CD4-positive, alpha-beta T cell treated with Interleukin-1 beta for 1 hour (primary cell): ENCODE measurements around the gene DDIT4.
A peak's percentile ranks its signal among the peaks of the same experiment; 100 is the strongest.

Experiments used
- DNase-seq, 2 donors: peaks; one replicate each; pipeline ENCODE4 v3.0.0-alpha.2; 2020 to 2022

DDIT4 gene

DNA sequence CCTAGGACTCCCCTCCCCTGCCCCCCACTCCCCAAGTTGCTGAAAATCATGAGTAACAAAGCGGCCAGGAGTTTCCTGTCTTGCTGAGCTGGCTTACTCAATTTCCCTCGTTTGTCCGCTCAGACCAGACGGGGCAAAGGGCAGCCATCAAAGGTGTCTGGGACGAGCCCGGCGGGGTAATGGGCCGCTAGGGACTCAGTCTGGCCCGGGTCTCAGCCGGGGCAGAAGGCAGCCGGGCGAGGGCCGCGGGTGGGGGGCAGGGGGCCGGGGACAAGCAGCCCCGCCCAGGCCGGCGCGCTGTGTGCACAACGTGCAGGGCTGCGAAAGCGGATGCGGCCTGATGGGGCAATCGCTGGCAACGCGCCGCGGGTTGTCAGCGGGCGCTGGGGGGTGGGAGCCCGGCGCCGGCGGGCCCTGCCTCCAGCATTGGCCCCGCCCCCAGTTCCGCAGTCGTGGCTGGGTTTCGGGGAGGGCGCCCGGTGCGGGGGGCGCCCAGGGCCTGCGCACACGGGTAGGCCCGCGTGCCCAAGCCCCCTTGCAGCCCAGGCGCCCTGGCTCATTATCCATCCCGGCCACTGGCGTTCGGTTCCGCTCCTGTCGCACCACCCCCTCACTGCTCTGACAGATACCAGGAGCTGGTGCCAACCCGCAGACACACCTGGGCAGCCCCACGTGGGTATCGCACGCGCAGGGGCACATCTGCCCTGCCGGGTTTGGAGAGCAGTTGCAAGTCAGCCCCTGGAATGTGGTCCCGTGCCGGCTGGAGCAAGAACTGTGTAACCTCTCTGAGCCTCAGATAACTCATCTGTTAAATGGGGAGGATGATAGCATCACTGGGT is 45.9 kb downstream of the DDIT4 start:
- DNase-seq = peak; percentile 86 to 90

DNA sequence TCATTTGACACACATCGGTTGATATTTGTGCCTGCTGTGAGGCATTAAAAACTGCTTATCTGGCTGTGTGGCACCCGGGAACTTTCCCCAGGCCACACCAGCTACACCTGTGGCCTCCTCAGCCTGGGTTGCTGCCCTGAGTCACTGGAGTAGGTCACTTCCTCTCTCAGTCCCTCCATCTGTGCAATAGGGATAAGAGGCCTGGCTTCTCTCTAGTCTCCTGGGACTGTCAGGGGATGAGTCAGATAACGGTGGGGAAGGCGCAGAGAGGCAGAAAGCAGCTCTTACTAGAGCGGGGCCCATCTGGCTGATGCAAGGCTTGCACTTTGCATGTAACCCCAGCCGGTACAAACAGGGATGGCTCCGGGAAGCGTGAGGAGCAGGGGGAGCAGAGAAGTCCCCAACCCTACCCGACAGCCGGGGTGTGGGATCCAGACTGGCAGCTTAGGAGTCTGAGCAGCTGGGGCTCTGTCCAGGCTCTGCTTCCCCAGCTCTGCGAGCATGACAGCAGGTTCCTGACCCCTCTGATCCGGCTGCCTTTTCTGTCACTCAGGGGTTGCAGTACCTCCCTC is 47.0 kb downstream of the DDIT4 start:
- DNase-seq = peak; percentile 49 to 83

DNA sequence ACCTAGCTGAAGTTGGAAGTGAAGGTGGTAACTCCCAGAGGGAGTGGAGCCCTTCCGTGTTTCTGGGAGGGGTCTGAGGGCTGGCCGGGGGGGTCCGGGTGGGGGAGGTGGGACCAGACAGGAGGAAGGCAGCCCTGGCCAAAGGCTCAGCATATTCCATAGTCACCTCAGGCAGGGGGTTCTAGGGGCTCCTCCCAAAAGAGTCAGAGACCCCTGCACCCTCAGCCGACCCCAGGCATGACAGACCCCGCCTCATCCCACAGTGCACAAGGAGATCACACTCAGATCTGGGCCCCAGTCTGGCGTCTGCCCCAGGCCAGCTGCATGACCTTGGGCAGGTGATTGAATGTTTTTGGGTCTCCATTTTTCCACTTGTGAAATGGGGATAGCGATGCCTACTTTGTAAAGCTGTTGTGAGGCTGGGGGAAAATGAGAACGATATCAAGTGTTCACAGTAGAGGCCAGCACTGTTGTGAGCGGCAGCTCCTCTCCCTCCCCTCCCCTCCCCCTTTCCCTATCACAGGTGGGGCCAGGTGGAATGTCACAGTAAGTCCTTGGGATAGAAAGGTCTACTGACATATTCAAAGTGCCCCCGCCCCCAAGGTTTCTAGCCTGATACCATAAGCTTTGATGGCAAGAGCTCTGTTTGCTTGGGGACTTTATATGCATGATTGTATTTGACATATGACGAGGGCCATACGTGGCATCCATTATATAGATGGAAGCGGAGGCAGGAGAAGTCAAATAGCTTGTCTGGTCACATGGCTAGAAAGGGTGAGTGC is 47.7 kb downstream of the DDIT4 start:
- no peak for DNase-seq

DNA sequence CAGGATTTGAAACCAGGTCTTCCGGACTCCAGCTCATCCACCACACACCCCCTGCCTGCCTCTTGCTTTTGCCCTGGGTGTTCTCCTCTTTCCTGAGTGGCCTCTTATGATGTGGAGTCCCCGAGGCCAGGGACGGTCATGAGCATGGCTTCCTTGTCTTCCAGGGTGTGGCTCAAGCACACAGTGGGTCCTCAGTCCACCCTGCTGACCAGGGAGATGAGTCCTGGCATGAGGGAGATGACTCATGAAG is 48.2 kb downstream of the DDIT4 start:
- peak in 1 of 2 donors; percentile 48 for DNase-seq

DNA sequence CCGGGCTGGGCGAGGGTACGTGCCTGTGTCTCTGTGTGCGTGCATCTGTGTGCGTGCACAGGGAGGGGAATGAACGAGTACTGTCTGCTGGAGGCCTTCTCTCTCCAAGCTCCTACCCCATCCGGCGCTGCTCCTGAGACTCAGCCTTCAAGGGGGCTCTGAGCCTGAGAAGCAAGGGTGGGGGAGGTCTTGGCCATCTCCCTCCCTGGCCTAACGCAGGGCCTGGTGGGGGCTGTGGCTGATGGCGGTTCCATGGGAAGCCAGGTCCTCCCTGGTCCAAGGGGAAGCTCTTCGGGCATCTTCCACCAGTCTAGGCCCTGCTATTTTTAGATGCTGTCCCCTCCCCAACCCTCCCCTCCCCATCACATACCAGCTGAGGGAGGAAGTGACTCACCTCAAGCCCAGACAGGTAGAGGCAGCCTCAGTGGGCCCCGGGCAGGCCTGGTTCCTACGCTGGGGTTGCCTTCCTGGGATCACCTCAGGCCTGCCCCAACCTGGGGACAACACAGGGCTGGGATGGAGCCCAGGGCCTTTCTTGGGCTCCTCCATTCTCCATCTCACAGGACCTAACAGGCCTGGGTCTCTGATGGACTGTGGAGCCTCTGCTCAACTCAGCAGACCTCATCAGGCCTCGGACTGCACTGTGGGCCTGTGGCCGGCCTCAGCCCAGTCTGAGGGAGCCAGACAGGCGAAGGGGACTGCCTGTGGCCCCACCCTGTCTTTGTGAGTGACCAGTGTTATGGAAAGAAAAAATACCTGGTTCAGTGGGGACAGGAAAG is 48.7 kb downstream of the DDIT4 start:
- peak; percentile 55 to 63 for DNase-seq

DNA sequence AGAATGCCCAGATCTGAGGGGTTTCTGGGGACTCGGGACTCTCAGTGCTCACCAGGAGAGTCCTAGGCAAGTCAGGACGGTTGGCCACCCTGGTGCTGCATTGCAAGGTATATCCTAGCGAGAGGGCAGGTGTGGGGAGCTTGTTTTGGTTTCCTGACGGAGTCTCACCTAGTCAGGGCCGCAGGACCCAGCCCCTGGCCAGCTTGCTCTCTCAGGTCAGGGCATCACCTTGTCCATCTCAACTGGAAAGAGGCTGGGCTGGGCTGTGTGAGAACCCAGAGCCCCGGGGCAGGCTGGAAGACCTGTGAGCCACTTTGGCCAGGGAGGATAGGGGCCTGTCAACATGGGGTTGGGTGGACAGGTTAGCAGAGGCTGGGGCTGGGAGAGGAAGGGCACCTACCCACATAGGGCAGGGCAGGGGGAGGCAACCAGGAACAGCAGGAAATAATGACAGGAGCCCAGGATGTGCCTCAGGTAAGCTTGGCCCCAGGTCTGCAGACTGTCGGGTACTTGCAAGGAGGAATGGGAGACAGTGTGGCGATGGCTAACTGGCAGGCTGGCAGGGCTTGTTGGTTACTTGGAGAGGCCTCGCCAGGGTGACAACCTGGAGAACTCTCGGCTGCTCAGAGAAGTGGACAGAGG is 49.5 kb downstream of the DDIT4 start:
- no peak for DNase-seq

DNA sequence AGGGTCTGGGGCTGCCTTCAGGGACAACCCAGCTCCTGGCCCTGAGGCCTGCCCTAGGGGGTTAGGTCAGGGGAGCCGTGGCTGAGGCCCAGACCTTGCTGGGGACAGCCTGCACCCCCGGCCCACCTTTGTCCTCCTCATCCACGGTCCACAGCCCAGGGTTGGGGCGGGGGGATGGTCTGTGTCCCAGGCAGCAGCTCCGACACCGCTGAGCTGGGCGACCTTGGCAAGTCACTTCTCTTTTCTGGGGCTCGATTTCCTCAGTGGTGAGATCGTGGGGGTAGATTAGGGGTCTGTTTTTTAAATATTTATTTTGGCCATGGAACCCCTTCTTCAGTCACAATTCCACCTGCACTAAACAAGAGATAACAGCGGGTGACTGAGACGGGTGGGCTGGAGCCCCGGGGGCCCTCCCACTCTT is 50.1 kb downstream of the DDIT4 start:
- DNase-seq = no peak
